ENCODE measurements around the gene RFX4. TPM values are rescaled to one million over a fixed set of nuclear protein-coding genes. Genes with fewer than 3 reads are reported as not detected.

The RFX4 gene
- total RNA-seq, 1 donor from 2014 or later = not detected

GRCh38 chr12:106743270-106743988 lies 160.6 kb downstream of the RFX4 start:
- H3K4me3 ChIP-seq (ENCODE audit: low read depth, low read length) = no peak overlapping the region
- no peak for TF ChIP-seq CTCF (conservative IDR thresholded peaks at IDR 0.05; ENCODE audit: low read depth, low read length)
- DNase-seq (ENCODE audit: low read depth) = no peak

- TF ChIP-seq CTCF (conservative IDR thresholded peaks at IDR 0.05; ENCODE audit: low read depth, low read length) = no peak
- H3K4me3 ChIP-seq (ENCODE audit: low read depth, low read length) = no peak overlapping the region
- DNase-seq (ENCODE audit: low read depth) = no peak
Observed at GRCh38 chr12:106744600-106744999, 161.8 kb downstream of the RFX4 start.

- no peak overlapping the region for H3K4me3 ChIP-seq (ENCODE audit: low read depth, low read length)
- TF ChIP-seq CTCF (conservative IDR thresholded peaks at IDR 0.05; ENCODE audit: low read depth, low read length) = no peak
- no peak for DNase-seq (ENCODE audit: low read depth)
Observed at GRCh38 chr12:106745181-106745745, 162.5 kb downstream of the RFX4 start.

- TF ChIP-seq CTCF (conservative IDR thresholded peaks at IDR 0.05; ENCODE audit: low read depth, low read length) = no peak
- no peak for DNase-seq (ENCODE audit: low read depth)
- H3K4me3 ChIP-seq (ENCODE audit: low read depth, low read length) = no peak overlapping the region
Observed at GRCh38 chr12:106747973-106748436, 165.2 kb downstream of the RFX4 start.

GRCh38 chr12:106750524-106750923 lies 167.7 kb downstream of the RFX4 start:
- no peak for TF ChIP-seq CTCF (conservative IDR thresholded peaks at IDR 0.05; ENCODE audit: low read depth, low read length)
- no peak for DNase-seq (ENCODE audit: low read depth)
- no peak overlapping the region for H3K4me3 ChIP-seq (ENCODE audit: low read depth, low read length)

DNA sequence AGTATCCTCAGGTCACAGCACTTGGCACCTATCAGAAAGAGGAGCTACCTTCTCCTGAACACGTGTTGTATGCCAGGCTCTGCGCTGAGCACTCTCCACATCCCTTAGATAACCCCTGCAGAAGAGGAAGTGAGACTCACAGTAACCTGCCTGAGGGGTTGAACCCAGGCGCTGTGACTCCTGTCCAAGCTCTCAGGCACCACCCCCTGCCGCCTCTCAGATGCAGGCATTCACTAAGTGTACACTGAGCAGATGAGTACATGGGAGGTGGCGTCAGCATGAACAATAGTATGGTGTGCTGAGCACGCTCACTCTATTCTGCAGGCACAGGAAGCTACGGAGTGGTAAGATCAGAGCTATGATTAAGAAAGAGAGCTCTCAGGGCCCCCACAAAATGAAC lies 170.7 kb downstream of the RFX4 start:
- no peak overlapping the region for H3K4me3 ChIP-seq (ENCODE audit: low read depth, low read length)
- no peak for TF ChIP-seq CTCF (conservative IDR thresholded peaks at IDR 0.05; ENCODE audit: low read depth, low read length)
- no peak for DNase-seq (ENCODE audit: low read depth)

DNA sequence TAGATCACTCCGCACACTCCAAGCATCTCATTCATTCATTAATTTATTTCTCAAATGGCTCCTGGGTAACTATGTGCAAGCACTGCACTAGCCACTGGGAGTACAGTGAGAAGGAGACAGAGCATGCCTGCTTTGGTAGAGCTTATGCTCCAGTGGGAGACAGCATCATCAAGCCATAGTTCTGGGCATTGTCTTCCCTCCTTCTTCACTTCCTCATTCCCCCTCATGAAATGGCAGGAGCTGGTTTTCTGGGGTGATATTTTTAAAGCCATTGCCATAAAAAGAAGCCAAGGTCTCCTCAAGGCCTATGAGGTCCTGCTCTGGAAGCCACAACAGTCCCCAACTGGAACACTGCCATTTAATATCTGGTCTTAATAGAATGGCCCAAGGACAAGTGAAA lies 171.5 kb downstream of the RFX4 start:
- DNase-seq (ENCODE audit: low read depth) = no peak
- H3K4me3 ChIP-seq (ENCODE audit: low read depth, low read length) = no peak overlapping the region
- TF ChIP-seq CTCF (conservative IDR thresholded peaks at IDR 0.05; ENCODE audit: low read depth, low read length) = no peak

Data from epithelial cell of proximal tubule (primary cell).